Activated T-helper 2 cell treated with anti-CD3 and anti-CD28 coated beads, Interferon-gamma antibody, Interleukin-2, Interleukin-4, amounts not matched to agents 10 μg/mL and 5 μg/mL and 100 μg/mL, durations not matched to agents 14 hours and 24 hours and 36 hours (primary cell): ENCODE data around the gene ZNF384. TPM values are rescaled to one million over a fixed set of nuclear protein-coding genes. Genes with fewer than 3 reads are reported as not detected.
A peak's percentile ranks its signal among the peaks of the same experiment; 100 is the strongest.

Experiments
- DNase-seq: peaks from one replicate; pipeline ENCODE4 v3.0.0; 2021; ENCODE audit warnings: low spot score
- H3K27ac Mint-ChIP-seq: one replicate; pipeline ENCODE4 v1.8.0; 2021; ENCODE audit warnings: mixed read lengths
- H3K27me3 Mint-ChIP-seq: one replicate; pipeline ENCODE4 v1.8.0; 2021; ENCODE audit warnings: low read depth, mixed read lengths
- H3K36me3 Mint-ChIP-seq: one replicate; pipeline ENCODE4 v1.8.0; 2021; ENCODE audit warnings: low read depth, mixed read lengths
- H3K4me1 Mint-ChIP-seq: one replicate; pipeline ENCODE4 v1.8.0; 2021; ENCODE audit warnings: low read depth, mixed read lengths
- H3K4me3 Mint-ChIP-seq: one replicate; pipeline ENCODE4 v1.8.0; 2021; ENCODE audit warnings: low read depth, mild to moderate bottlenecking, moderate library complexity, mixed read lengths
- H3K9me3 Mint-ChIP-seq: one replicate; pipeline ENCODE4 v1.8.0; 2021; ENCODE audit warnings: mixed read lengths
- intact Hi-C: fragments of 100-400 bp; cut with micrococcal nuclease; formaldehyde crosslinking; loops from one replicate; pipeline ENCODE4 v1.15.1; 2023
- total RNA-seq: library from RNA; stranded (reverse); gene quantifications from 2 replicates; pipeline ENCODE4 v1.2.3, GENCODE V29; 2022

ZNF384 gene
- total RNA-seq, 1 donor from 2014 or later: 73.7 TPM

- Mint-ChIP-seq H3K4me3 (no peak overlapping the region), H3K27ac (no peak overlapping the region), H3K4me1 (peaks cover 12% of the 10 kb centered on the region), H3K36me3 (peaks cover 15% of the 10 kb centered on the region), H3K27me3 (peaks cover 12% of the 10 kb centered on the region), H3K9me3 (peaks cover 22% of the 10 kb centered on the region)
- intact Hi-C loops: no loop called here
- no peak for DNase-seq
Measured at GRCh38 chr12:6640497-6640896, 48.7 kb downstream of the ZNF384 start.

- Mint-ChIP-seq H3K9me3 (peaks cover 14% of the 10 kb centered on the region), H3K36me3 (peaks cover 10% of the 10 kb centered on the region), H3K4me3 (no peak overlapping the region), H3K4me1 (peaks cover 19% of the 10 kb centered on the region), H3K27ac (no peak overlapping the region), H3K27me3 (peaks cover 12% of the 10 kb centered on the region)
- DNase-seq: no peak
- intact Hi-C loops: no loop called here
Measured at GRCh38 chr12:6639151-6639801, 49.9 kb downstream of the ZNF384 start.

- Mint-ChIP-seq H3K4me3 (no peak overlapping the region), H3K4me1 (peaks cover 21% of the 10 kb centered on the region), H3K27me3 (peaks cover 12% of the 10 kb centered on the region), H3K9me3 (peaks cover 7% of the 10 kb centered on the region), H3K27ac (no peak overlapping the region), H3K36me3 (peaks cover 4% of the 10 kb centered on the region)
- DNase-seq: no peak
- intact Hi-C loops: no loop called here
Measured at GRCh38 chr12:6638305-6638704, 50.9 kb downstream of the ZNF384 start.

GRCh38 chr12:6635856-6636531 lies 53.2 kb downstream of the ZNF384 start, which contains the start of gene LPAR5:
TSS of gene LPAR5 (minus strand) at chr12:6635959. CDS start at chr12:6621248, 14,711 bp downstream.
- Mint-ChIP-seq H3K4me3 (peak within 1 kb of the TSS; percentile 61), H3K27me3 (peaks cover under 1% of the 10 kb centered on the region), H3K4me1 (peaks cover 42% of the 10 kb centered on the region), H3K27ac (peak within 1 kb of the TSS; percentile 82), H3K9me3 (no peaks in the 10 kb centered on the region), H3K36me3 (no peaks in the 10 kb centered on the region)
- intact Hi-C loops: loop anchor here (1.0 kb wide), 1 partner anchor 27 kb away; the partner anchor contains the start of gene ING4
- DNase-seq: no peak

GRCh38 chr12:6635375-6635855 lies 53.8 kb downstream of the ZNF384 start:
- Mint-ChIP-seq H3K4me1 (peaks cover 43% of the 10 kb centered on the region), H3K27ac (peak overlapping the region; percentile 82), H3K4me3 (peak overlapping the region; percentile 61), H3K36me3 (no peaks in the 10 kb centered on the region), H3K27me3 (no peaks in the 10 kb centered on the region), H3K9me3 (no peaks in the 10 kb centered on the region)
- peak; percentile 56 for DNase-seq
- intact Hi-C loops: loop anchor here (1.0 kb wide), 1 partner anchor 28 kb away; the partner anchor contains the start of gene ING4

GRCh38 chr12:6632026-6632983 lies 56.9 kb downstream of the ZNF384 start:
- intact Hi-C loops: no loop called here
- H3K36me3 Mint-ChIP-seq: no peaks in the 10 kb centered on the region

GRCh38 chr12:6631549-6631961 lies 57.6 kb downstream of the ZNF384 start:
- Mint-ChIP-seq H3K27ac (peak overlapping the region; percentile 94), H3K4me3 (peak overlapping the region; percentile 69), H3K4me1 (peaks cover 56% of the 10 kb centered on the region), H3K9me3 (no peaks in the 10 kb centered on the region), H3K36me3 (no peaks in the 10 kb centered on the region), H3K27me3 (no peaks in the 10 kb centered on the region)
- no peak for DNase-seq
- intact Hi-C loops: no loop called here

More at GRCh38 chr12:6632026-6632983, 56.9 kb downstream of the ZNF384 start:
- no peaks in the 10 kb centered on the region for H3K9me3 Mint-ChIP-seq
- DNase-seq: peak; percentile 50
- H3K27me3 Mint-ChIP-seq: no peaks in the 10 kb centered on the region
- peak overlapping the region; percentile 69 for H3K4me3 Mint-ChIP-seq
- H3K4me1 Mint-ChIP-seq: peaks cover 53% of the 10 kb centered on the region
- H3K27ac Mint-ChIP-seq: peak overlapping the region; percentile 94

GRCh38 chr12:6630736-6631135 lies 58.4 kb downstream of the ZNF384 start:
- Mint-ChIP-seq H3K9me3 (no peaks in the 10 kb centered on the region), H3K36me3 (no peaks in the 10 kb centered on the region), H3K4me3 (peak overlapping the region; percentile 69), H3K27ac (peak overlapping the region; percentile 94), H3K27me3 (no peaks in the 10 kb centered on the region), H3K4me1 (peaks cover 52% of the 10 kb centered on the region)
- no peak for DNase-seq
- intact Hi-C loops: no loop called here

GRCh38 chr12:6627616-6628015 lies 61.6 kb downstream of the ZNF384 start:
- Mint-ChIP-seq H3K27me3 (no peaks in the 10 kb centered on the region), H3K36me3 (no peaks in the 10 kb centered on the region), H3K27ac (peak overlapping the region; percentile 56), H3K9me3 (no peaks in the 10 kb centered on the region), H3K4me3 (peak overlapping the region; percentile 62), H3K4me1 (peaks cover 36% of the 10 kb centered on the region)
- no peak for DNase-seq
- intact Hi-C loops: no loop called here

- no peaks in the 10 kb centered on the region for H3K27me3 Mint-ChIP-seq
- no peak for DNase-seq
- intact Hi-C loops: no loop called here
- no peaks in the 10 kb centered on the region for H3K9me3 Mint-ChIP-seq
- H3K36me3 Mint-ChIP-seq: no peaks in the 10 kb centered on the region
- no peak overlapping the region for H3K4me3 Mint-ChIP-seq
- no peak overlapping the region for H3K27ac Mint-ChIP-seq
- H3K4me1 Mint-ChIP-seq: peaks cover 28% of the 10 kb centered on the region
Measured at GRCh38 chr12:6626654-6627283, 62.4 kb downstream of the ZNF384 start.

GRCh38 chr12:6620885-6621274 lies 68.3 kb downstream of the ZNF384 start:
- no peaks in the 10 kb centered on the region for H3K27me3 Mint-ChIP-seq
- H3K36me3 Mint-ChIP-seq: peaks cover 3% of the 10 kb centered on the region
- H3K4me3 Mint-ChIP-seq: peak overlapping the region; percentile 65
- no peak for DNase-seq
- H3K27ac Mint-ChIP-seq: peak overlapping the region; percentile 38
- intact Hi-C loops: no loop called here
- H3K9me3 Mint-ChIP-seq: no peaks in the 10 kb centered on the region
- H3K4me1 Mint-ChIP-seq: peaks cover 3% of the 10 kb centered on the region
